ENCODE data around the gene PRAMEF5.
"Not testable (repeated sequence)": the region's sequence is repeated elsewhere in the genome, so short reads cannot be mapped to it uniquely, and the experiment has no call there.

DNA sequence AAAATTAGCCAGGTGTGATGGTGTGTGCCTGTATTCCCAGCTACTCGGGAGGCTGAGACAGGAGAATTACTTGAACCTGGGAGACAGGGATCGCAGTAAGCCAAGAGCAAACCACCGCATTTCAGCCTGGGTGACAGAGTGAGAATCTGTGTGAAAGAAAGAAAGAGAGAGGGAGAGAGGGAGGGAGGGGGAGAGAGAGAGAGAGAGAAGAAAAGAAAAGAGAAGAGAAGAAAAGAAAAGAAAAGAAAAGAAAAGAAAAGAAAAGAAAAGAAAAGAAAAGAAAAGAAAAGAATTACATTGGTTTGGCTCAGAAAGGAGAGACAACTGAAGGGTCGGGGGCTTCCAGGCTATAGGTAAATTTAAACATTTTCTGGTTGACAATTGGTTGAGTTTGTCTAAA lies 14.4 kb upstream of the PRAMEF5 start:
- not testable (repeated sequence) for TF ChIP-seq CTCF (IDR thresholded peaks at IDR 0.05); ZFX (IDR thresholded peaks at IDR 0.05; ENCODE audit: borderline replicate concordance)
